ENCODE data around the gene DHX9.
"Not testable (repeated sequence)": the region's sequence is repeated elsewhere in the genome, so short reads cannot be mapped to it uniquely, and the experiment has no call there.

Gene DHX9

DNA sequence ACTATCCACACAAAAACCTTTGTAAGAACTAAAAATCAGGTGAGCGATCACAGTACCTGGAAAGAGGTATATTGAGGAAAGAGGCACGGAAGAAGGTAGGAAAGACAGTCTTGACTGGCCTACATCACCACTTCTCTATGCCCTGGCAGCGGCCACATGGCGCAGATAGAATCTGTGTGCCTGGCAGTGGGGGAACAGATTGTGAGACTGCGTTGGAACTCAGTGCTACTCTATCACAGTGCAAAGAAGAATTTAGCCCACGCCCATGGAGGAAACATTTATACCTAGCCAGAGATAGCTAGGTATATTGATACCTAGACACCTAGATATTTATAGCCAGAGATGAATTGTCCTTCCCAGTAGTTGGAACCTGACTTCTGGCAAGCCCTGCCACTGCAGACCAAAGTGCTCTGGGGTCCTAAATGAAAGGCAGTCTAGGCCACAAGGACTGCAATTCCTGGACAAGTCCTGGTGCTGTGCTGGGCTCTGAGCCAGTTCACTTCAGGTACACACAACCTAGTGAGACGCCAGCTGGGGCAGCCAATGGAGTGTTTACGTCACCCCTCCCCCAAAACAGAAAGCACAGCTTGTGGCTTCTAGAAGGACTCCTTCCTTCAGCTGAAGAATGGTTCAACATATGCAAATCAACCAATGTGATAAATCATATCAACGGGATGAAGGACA lies 51.9 kb downstream of the DHX9 start:
- peak; percentile 55 for DNase-seq

DNA sequence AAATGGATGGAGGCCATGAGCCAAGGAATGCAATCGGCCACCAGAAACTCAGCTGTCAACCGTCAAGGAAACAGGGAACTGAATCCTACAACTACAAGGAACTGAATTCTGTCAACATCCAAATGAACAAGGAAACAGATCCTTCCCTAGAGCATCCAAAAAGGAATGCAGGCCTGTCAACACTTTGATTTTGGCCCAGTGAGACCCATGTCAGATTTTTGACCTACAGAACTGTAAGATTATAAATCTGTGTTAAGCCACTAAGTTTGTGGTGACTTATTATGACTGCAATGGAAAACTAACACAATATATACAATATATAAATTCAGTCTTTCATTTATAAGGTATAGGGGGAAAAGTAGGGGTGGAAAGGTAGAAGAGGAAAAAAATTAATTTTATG lies 58.5 kb downstream of the DHX9 start:
- no peak for DNase-seq

DNA sequence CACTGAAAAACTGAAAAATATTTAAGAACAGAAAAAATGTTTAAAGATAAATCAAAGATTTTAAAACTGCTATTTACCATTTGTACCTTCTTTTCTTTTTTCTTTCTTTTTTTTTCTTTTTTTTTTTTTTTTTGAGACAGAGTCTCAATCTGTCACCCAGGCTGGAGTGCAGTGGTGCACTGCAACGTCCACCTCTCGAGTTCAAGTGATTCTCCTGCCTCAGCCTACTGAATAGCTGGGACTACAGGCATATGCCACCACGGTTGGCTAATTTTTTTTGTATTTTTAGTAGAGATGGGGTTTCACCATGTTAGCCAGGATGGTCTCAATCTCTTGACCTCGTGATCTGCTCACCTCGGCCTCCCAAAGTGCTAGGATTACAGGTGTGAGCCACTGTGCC lies 62.8 kb downstream of the DHX9 start:
- DNase-seq: not testable (repeated sequence)

DNA sequence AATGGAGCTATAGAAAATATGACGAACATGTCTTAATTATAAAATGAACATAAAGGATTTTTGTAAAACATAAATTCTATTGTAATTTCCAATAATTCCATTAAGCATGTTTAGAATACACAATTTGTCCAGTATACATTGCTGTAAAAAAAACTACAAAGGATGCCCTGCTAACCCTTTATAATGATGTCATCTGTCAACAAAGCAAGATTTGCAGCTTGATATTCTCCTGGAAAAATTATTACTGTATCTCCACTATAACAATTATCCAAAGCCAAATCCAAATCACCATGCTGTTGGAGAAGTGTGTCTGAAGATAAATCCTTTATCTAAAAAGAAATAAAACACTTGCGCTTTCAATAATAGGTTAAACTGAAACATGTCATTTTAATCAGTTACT lies 66.2 kb downstream of the DHX9 start:
- no peak for DNase-seq

DNA sequence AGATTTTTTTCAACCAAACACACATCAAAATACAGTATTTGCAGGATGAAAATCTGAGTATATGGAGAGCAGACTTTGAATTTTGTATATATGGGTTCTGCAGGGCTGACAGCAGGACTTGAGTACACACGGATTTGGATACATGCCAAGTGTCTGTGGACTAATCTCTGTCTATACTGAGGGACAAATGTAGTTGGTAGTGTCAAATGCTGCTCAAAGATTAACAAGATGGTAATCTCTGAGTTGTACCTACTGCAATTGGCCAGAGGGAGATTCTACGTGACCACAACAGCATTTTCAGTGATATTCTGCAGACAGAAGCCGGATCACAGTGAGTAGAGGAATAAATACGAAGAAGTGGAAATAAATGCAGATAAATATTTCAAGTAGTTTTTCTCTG lies 70.4 kb downstream of the DHX9 start:
- DNase-seq: peak; percentile 36

DNA sequence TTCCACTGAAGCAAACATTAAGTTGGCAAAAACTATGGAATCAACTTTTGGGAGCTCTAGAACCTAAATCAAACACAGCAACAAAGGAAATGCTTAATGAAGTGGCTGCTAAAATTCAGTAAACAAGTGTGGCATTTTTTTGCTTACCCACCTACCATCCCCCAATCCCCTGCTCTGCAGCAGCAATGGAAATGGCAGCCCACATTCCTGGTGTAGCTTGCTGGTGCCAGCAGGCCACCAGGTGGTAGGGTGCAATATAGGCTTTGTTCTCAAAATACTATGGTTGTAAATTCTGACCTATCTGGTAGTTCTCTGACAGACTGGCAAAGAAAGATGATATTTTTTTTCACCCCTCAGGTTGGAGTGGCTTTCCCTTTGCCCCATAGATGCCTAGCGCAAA lies 71.0 kb downstream of the DHX9 start:
- peak; percentile 25 for DNase-seq

DNA sequence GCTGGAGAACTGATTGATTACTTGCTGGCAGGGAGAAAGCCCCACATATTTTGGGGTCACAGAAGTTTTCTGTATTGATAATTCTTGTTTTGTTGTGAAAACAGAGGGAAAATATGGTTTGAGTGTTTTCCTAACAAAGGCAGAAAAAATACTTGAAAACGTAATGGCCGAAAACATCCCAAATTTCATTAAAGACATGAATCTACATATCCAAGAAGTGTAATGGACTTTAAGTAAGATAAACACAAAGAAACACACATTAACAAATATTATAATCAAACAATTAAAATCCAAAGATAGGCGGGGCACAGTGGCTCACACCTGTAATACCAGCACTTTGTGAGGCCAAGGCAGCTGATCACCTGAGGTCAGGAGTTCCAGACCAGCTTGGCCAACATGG lies 74.3 kb downstream of the DHX9 start:
- no peak for DNase-seq

DNA sequence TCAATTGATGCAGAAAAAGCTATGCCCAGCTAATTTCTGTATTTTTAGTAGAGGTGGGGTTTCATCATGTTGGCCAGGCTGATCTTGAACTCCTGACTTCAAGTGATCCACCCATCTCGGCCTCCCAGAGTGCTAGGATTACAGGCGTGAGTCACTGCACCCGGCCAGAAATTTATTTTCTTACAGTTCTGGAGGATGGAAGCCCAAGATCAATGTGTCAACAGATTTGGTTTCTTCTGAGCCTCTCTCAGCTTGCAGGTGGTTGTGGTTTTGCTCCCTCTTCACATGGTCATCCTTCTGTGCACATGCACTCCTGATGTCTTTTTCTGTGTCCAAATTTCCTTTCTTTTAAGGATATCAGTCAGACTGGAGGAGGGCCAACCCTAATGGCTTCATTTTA lies 78.2 kb downstream of the DHX9 start:
- DNase-seq: peak; percentile 73

DNA sequence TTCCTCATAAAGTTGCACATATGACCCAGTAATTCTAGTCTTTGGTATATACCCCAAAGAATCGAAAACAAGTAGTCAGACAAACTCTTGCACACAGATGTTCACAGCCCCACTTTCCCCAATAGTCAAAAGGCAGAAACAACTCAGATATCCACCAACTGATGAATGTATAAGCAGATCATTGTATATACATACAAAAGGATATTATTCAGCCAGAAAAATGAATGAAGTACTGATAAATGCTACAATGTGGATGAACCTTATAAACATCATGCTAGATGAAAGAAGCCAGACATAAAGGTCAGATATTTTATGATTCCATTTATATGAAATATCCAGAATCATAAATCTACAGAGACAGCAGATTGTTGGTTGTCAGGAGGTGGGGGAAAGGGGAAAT lies 86.5 kb downstream of the DHX9 start:
- no peak for DNase-seq

DNA sequence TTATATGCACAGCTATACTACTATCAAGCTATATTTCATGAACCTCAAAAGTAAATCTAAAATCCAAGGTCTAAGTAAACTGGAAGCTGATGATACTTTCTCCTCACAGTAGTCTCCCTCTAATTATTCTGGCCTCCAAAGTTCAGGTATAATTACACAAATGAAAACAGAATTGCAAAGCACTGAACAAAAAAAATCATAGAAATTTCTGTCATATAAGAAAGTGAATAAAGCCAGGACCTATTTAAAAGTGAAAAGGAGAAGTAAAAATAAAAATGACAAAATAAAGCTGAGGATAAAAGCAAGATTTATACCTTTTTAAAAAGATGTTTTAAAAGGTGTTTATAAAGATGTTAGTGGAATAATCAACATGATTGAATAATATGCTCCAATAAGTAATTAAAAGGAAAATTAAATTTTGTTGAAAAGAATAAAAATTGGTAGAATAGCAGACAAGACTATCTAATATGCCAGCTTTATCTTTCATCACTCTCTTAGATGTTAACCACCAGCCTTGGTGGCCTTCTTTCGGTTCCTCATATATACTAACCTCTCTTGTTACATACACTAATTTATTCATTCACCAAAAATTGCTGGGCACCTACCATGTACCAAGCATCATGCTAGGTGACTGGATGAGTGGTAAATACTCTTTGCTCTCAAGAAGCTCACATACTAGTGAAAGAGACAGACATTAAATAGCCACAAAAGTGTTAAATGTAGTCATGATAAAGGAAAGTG lies 88.7 kb downstream of the DHX9 start:
- DNase-seq: peak; percentile 41

DNA sequence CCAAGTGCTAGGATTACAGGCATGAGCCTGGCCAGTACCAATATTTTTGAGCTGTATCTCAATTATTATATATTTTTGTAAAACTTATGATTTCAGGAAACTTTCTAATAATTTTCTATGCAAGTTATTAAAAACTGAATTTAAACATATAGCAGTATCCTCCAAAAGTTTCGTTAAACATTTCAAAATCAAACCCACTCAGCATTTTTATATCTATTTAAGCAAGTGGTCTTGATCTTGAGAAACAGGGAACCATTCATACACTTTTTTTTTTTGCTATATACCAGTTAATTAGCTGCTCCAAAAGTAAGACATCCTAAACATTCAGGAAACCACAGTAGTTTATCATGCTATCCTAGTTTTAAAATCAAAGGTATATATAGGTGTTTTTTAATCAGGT lies 91.8 kb downstream of the DHX9 start:
- no peak for DNase-seq

DNA sequence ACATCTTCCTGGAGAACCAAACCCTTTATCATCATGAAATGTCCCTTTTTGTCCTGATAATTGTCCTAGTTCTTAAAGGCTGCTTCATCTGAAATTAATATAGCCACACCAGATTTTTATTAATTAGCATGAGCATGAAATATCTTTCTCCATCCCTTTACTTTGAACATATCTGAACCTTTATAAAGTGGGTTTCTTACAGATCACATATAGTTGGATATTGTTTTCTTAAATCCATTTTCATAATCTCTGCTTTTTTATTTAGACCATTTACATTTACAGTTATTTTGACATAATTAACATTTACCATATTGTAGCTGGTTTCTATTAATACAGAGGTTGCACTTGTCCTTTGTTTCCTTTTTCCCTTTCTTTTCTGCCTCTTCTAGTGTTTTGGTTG lies 96.6 kb downstream of the DHX9 start:
- DNase-seq: no peak

Measured in RPMI8226 (cell line).